Activated CD4-positive, alpha-beta T cell treated with anti-CD3 and anti-CD28 coated beads, Interleukin-2, amount 10 ng/mL, durations not matched to agents 24 days and 14 days (primary cell): ENCODE data around the gene AACS. TPM values are rescaled to one million over a fixed set of nuclear protein-coding genes. Genes with fewer than 3 reads are reported as not detected.
A peak's percentile ranks its signal among the peaks of the same experiment; 100 is the strongest.

ENCODE experiments used
- DNase-seq: peaks from one replicate; pipeline ENCODE4 v3.0.0; 2022
- H3K27ac Mint-ChIP-seq: one replicate; pipeline ENCODE4 v1.8.0; 2022; ENCODE audit warnings: mild to moderate bottlenecking, mixed read lengths
- H3K27me3 Mint-ChIP-seq: one replicate; pipeline ENCODE4 v1.8.0; 2022; ENCODE audit warnings: mixed read lengths
- H3K36me3 Mint-ChIP-seq: one replicate; pipeline ENCODE4 v1.8.0; 2022; ENCODE audit warnings: low read depth, mild to moderate bottlenecking, mixed read lengths
- H3K4me1 Mint-ChIP-seq: one replicate; pipeline ENCODE4 v1.8.0; 2021; ENCODE audit warnings: mixed read lengths
- H3K4me3 Mint-ChIP-seq: one replicate; pipeline ENCODE4 v1.8.0; 2022; ENCODE audit warnings: mild to moderate bottlenecking, moderate library complexity, mixed read lengths
- H3K9me3 Mint-ChIP-seq: one replicate; pipeline ENCODE4 v1.8.0; 2021; ENCODE audit warnings: mixed read lengths
- intact Hi-C: fragments of 100-400 bp; cut with micrococcal nuclease; formaldehyde crosslinking; loops from one replicate; pipeline ENCODE4 v1.15.1; 2023
- total RNA-seq: library from RNA; stranded (reverse); gene quantifications from 2 replicates; pipeline ENCODE4 v1.2.3, GENCODE V29; 2022

Gene AACS
- total RNA-seq, 1 donor from 2014 or later = 24.7 TPM

GRCh38 chr12:125169870-125170269, 104.6 kb downstream of the AACS start:
- no peak overlapping the region for H3K4me3 Mint-ChIP-seq
- H3K27me3 Mint-ChIP-seq = no peaks in the 10 kb centered on the region
- no peak overlapping the region for H3K27ac Mint-ChIP-seq
- no peaks in the 10 kb centered on the region for H3K9me3 Mint-ChIP-seq
- DNase-seq = no peak
- intact Hi-C loops = no loop called here
- no peaks in the 10 kb centered on the region for H3K4me1 Mint-ChIP-seq
- H3K36me3 Mint-ChIP-seq = no peaks in the 10 kb centered on the region

GRCh38 chr12:125171267-125171666, 106.0 kb downstream of the AACS start:
- H3K27me3 Mint-ChIP-seq = peaks cover 2% of the 10 kb centered on the region
- intact Hi-C loops = no loop called here
- H3K36me3 Mint-ChIP-seq = no peaks in the 10 kb centered on the region
- H3K27ac Mint-ChIP-seq = no peak overlapping the region
- no peaks in the 10 kb centered on the region for H3K4me1 Mint-ChIP-seq
- no peak overlapping the region for H3K4me3 Mint-ChIP-seq
- H3K9me3 Mint-ChIP-seq = no peaks in the 10 kb centered on the region
- DNase-seq = no peak

DNA sequence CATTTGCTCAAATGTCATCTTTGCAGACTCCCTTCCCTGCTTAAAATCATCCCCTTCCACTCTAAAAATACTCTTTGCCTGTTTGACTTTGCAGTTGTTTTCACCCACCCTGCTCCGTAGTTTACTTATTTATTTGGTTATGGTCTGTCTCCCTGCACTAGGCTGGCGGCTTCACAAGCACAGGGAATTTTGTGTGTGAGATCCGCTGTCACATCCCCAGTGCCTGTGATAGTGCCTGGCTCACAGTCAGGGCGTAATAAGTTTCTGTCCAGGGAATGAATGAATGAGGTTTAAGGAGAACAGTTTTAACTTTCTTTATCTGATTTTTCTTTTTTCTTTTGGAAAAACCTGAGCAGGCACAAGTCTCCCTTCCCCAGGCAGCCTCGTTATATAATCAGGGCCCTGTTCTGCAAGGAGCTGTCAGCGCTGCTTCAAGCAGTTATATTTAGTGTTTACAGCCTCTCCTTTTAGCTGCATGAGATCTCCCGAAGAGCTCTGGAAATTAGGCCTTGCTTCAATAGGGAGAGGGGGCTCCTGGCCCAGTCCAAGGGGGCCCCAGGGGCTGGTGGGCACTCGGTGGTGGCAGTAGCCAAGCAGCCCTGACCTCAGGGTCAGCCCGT, 107.1 kb downstream of the AACS start:
- Mint-ChIP-seq H3K27ac (no peak overlapping the region), H3K9me3 (no peaks in the 10 kb centered on the region), H3K36me3 (no peaks in the 10 kb centered on the region), H3K4me3 (no peak overlapping the region), H3K27me3 (peaks cover 2% of the 10 kb centered on the region), H3K4me1 (no peaks in the 10 kb centered on the region)
- intact Hi-C loops = no loop called here
- DNase-seq = no peak

DNA sequence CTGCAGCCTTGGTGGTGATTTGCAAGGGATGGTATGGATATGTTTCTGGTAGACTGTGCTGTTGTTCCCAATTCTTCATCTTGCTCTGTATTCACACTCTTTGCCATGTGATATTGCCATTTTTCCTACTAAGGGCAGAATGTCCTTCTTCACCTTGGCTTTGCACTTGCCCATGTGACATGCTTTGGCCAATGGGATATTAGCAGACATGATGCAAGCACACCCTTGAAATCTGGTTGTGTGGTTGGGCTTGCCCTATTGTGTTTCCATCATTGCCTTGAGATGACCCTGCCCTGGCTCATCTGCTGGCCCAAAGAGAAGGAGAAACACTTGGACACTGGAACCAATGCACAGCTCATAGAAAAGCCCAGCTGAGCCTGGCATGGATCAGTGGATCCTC, 110.3 kb downstream of the AACS start:
- Mint-ChIP-seq H3K9me3 (no peaks in the 10 kb centered on the region), H3K4me3 (no peak overlapping the region), H3K36me3 (no peaks in the 10 kb centered on the region), H3K27me3 (peaks cover 2% of the 10 kb centered on the region), H3K27ac (no peak overlapping the region), H3K4me1 (no peaks in the 10 kb centered on the region)
- DNase-seq = no peak
- intact Hi-C loops = no loop called here

GRCh38 chr12:125178222-125178621, 113.0 kb downstream of the AACS start:
- Mint-ChIP-seq H3K36me3 (no peaks in the 10 kb centered on the region), H3K4me3 (no peak overlapping the region)

DNA sequence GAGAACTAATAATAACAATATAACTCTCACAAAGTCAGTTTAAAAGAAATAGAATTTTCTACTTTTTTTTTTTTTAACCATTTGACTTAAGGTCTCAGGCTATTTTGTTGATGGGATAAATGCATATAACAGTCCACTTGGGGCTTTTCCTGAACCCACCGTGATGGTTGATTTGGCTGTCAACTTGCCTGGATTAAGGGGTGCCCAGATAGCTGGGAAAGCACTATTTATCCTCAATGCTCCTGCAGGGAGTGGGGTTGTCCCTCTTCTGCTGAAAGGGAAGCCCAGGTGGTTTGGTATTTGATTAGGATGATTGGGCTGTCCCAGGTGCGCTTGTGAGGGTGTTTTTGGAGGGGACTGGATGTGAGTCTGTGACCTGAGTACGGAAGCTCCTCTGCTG, 114.9 kb downstream of the AACS start:
- H3K27ac Mint-ChIP-seq = no peak overlapping the region
- H3K4me3 Mint-ChIP-seq = no peak overlapping the region
- H3K36me3 Mint-ChIP-seq = no peaks in the 10 kb centered on the region
- no peaks in the 10 kb centered on the region for H3K9me3 Mint-ChIP-seq
- DNase-seq = no peak
- H3K27me3 Mint-ChIP-seq = peaks cover 29% of the 10 kb centered on the region
- peaks cover 3% of the 10 kb centered on the region for H3K4me1 Mint-ChIP-seq
- intact Hi-C loops = loop anchor here (5.0 kb wide), 2 partner anchors 152 to 1692 kb away; no protein-coding TSS in a partner anchor

More at GRCh38 chr12:125178222-125178621, 113.0 kb downstream of the AACS start:
- DNase-seq = no peak
- no peak overlapping the region for H3K27ac Mint-ChIP-seq
- peaks cover 2% of the 10 kb centered on the region for H3K4me1 Mint-ChIP-seq
- H3K9me3 Mint-ChIP-seq = no peaks in the 10 kb centered on the region
- H3K27me3 Mint-ChIP-seq = peaks cover 10% of the 10 kb centered on the region
- intact Hi-C loops = no loop called here

DNA sequence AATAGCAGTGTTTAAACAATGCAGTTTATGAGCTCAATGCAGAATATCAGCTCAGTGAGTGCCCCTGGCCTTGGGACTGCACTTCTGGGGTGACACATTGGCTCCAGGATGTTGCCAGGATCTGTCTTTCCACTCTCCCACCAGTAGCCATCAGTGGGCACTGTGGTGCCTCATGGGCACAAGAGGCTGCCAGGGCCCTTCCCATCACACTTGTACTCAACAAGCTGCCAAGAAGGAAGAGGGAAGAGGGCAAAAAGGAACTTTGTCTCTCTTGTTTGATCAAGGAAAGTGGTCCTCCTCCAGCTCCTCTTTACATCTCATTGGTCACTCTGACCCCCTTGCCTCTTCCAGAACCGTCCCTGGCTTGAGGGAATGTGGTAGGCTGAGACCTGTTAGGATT, 115.9 kb downstream of the AACS start:
- H3K36me3 Mint-ChIP-seq = no peaks in the 10 kb centered on the region
- intact Hi-C loops = loop anchor here (5.0 kb wide), 2 partner anchors 151 to 1691 kb away; no protein-coding TSS in a partner anchor
- no peak overlapping the region for H3K27ac Mint-ChIP-seq
- no peaks in the 10 kb centered on the region for H3K9me3 Mint-ChIP-seq
- peaks cover 34% of the 10 kb centered on the region for H3K27me3 Mint-ChIP-seq
- H3K4me1 Mint-ChIP-seq = peaks cover 5% of the 10 kb centered on the region
- no peak overlapping the region for H3K4me3 Mint-ChIP-seq
- DNase-seq = no peak

DNA sequence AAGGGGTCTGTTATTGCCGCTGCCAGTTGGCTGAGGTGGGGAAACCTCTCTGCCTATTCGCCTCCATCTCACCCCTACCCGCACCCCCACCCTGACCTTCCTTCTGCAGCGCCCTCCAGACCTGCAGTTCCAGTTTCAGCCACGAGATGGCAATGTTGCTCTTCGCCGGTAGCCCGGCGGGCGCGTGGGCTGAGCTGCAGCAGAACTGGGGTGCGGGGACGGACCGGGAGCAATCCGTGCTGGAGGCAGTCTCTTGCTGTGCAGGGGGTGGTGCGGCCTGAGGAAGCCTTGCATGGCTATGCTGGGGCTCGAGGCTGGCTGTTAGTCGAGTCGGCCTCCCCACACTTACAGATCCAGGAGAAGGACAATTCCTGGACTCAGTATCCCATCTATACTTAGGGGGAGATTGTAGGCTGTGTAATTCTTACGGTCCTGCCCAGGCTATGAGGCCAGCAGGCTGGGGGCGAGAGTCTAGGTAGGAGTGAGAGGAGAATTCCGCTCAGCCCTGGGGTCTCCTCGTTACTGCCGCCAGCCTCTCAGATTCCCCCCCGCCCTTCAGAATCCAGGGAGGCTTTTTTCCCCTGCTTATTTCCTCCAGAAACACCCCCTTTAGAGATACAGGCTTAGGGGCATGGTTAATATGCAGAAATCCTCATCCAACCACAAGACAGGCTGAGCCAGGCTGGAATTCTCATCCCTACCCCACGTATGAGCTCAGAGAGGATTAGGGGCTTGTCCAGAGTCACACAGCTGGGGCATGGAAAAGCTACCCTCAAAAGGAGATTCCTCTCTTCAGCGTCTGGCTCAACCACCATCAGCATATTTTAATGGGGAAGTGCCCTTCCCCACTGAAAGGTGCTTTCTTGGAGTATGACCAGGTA, 118.2 kb downstream of the AACS start:
- Mint-ChIP-seq H3K27me3 (peaks cover 45% of the 10 kb centered on the region), H3K4me3 (no peak overlapping the region)

DNA sequence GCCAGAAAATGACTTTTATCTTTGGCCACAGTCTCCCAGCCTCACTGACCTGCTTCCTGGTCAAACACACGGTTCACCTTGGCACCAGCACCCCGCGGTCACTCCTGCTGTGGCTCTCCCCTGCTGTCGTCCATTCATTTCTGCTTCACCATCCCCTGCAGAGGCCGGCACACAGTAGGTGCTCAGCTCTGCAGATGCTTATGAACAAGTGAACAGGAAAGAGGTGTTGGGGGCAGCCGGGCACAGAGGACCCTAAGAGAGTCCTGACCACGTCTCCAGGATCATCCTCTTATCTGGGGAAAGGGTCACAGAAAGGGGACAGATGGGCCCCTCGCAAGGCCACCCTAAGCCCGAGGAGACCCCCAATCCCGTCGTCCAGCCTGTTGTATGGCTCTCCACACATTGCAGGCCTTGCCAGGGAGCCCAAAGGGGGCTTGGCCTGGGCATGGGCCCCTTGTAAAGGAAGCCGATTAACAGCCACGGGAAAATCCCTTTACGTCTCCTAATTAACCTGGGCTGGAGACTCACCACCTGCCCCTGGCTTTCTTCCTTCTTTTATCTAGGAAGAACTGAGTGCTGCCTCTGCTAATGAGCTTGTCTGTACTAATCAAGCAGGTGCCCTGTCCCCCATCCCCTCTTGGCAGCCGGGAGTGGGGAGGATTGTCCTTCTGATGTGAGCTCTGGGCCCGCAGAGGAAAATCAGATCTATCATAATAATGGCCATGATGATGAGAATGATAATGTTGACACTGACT, 119.2 kb downstream of the AACS start:
- Mint-ChIP-seq H3K27ac (no peak overlapping the region), H3K27me3 (peaks cover 55% of the 10 kb centered on the region), H3K36me3 (no peaks in the 10 kb centered on the region), H3K9me3 (no peaks in the 10 kb centered on the region), H3K4me1 (peaks cover 14% of the 10 kb centered on the region), H3K4me3 (no peak overlapping the region)
- no peak for DNase-seq
- intact Hi-C loops = loop anchor here (5.0 kb wide), 2 partner anchors 148 to 1688 kb away; no protein-coding TSS in a partner anchor

More for the DNA sequence above, 118.2 kb downstream of the AACS start:
- Mint-ChIP-seq H3K9me3 (no peaks in the 10 kb centered on the region), H3K27ac (no peak overlapping the region), H3K4me1 (peaks cover 11% of the 10 kb centered on the region), H3K36me3 (no peaks in the 10 kb centered on the region)
- intact Hi-C loops = loop anchor here (5.0 kb wide), 2 partner anchors 149 to 1689 kb away; no protein-coding TSS in a partner anchor
- peak; percentile 95 for DNase-seq

DNA sequence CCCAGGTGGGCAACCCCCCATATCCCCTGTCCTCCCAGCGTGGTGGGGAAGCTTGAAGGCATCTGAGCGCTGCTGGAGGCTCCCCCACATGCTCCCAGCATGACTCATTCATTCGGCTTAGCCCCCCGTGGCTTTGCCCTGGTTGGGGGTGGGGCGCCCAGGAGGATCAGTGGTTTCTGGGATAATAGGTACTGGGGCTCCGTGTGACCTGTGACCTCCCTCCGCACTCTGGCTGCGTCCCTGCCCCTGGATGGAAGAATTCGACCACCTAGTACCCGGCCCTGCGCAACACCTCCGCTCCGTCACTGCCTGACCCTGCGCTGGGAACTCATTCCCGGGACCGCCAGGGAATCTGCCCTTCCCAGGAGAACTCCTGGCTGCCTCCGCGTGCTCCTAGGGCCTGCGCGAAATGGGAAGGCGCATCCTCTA, 120.1 kb downstream of the AACS start:
- no peak overlapping the region for H3K27ac Mint-ChIP-seq
- H3K36me3 Mint-ChIP-seq = no peaks in the 10 kb centered on the region
- H3K9me3 Mint-ChIP-seq = no peaks in the 10 kb centered on the region
- H3K27me3 Mint-ChIP-seq = peaks cover 64% of the 10 kb centered on the region
- H3K4me3 Mint-ChIP-seq = peak overlapping the region; percentile 23
- peaks cover 14% of the 10 kb centered on the region for H3K4me1 Mint-ChIP-seq
- no peak for DNase-seq
- intact Hi-C loops = no loop called here

DNA sequence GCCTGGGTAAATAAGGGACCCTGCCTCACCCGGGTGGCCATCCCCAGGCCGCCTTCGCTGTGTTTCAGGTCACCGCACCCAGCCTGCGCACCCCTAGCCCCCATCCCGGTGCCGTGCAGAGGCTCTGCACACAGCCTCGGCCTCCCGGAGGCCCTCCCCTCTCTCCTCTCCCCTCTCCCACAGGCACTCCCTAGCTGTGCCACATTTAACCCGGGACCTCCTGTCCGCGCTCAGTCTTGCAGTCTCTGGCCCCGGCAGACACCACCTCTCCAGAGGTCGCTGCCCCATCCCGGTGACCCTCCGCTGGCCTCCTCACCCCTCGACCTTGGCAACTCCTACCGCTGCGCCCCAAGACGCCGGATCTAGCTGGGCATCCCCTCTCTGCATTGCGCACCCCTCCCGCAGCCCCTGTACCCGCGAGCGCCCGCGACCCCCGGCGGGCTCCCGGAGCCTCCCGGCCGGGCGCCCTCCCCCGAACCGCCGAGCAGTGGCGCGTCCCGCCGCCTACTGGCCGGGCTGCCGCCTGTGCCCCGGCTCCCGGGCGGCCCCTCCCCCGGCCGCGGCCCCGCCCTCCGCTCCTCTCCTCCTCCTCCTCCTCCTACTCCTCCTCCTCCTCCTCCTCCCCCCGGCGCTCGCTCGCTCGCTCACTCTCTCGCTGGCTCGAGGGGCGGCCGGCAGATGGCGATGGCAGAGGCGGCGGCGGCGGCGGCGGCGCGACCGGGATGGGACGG, 120.7 kb downstream of the AACS start, which contains the start of gene TMEM132B:
Gene TMEM132B, plus strand, starts transcription at position 647 of the 731 bp plus-strand sequence.
- no peaks in the 10 kb centered on the region for H3K9me3 Mint-ChIP-seq
- peaks cover 64% of the 10 kb centered on the region for H3K27me3 Mint-ChIP-seq
- peaks cover 14% of the 10 kb centered on the region for H3K4me1 Mint-ChIP-seq
- no peak within 1 kb of the TSS for H3K27ac Mint-ChIP-seq
- intact Hi-C loops = no loop called here
- peak; percentile 85 for DNase-seq
- peak within 1 kb of the TSS; percentile 61 for H3K4me3 Mint-ChIP-seq
- H3K36me3 Mint-ChIP-seq = no peaks in the 10 kb centered on the region

GRCh38 chr12:125186471-125187147, 121.4 kb downstream of the AACS start:
- intact Hi-C loops = no loop called here
- no peaks in the 10 kb centered on the region for H3K36me3 Mint-ChIP-seq
- H3K27me3 Mint-ChIP-seq = peaks cover 66% of the 10 kb centered on the region
- no peak overlapping the region for H3K27ac Mint-ChIP-seq
- peaks cover 14% of the 10 kb centered on the region for H3K4me1 Mint-ChIP-seq
- no peak for DNase-seq
- H3K9me3 Mint-ChIP-seq = no peaks in the 10 kb centered on the region
- peak overlapping the region; percentile 17 for H3K4me3 Mint-ChIP-seq
